ENCODE data around the gene CTXND2. TPM values are rescaled to one million over a fixed set of nuclear protein-coding genes. Genes with fewer than 3 reads are reported as not detected.

Gene CTXND2
- total RNA-seq, 1 experiment from 2014 or later = not detected

- no peak overlapping the region for H3K27ac ChIP-seq (ENCODE audit: low read depth, low read length)
- H2AFZ ChIP-seq (ENCODE audit: low read depth, low read length, poor library complexity, severe bottlenecking) = no peak overlapping the region
- no peaks in the 10 kb centered on the region for H3K27me3 ChIP-seq (ENCODE audit: insufficient read depth, low read length)
- POLR2A ChIA-PET = interaction anchor here (1.1 kb wide), 1 partner anchor 13 kb away, joined by 3 read pairs; no protein-coding TSS in a partner anchor
- no peak overlapping the region for H3K4me2 ChIP-seq (ENCODE audit: low read length)
- no peak overlapping the region for H3K4me3 ChIP-seq (replicated peaks in 1 of 2; ENCODE audit: low read depth in 1 of 2, low read length in 2 of 2)
- no peaks in the 10 kb centered on the region for H3K9me2 ChIP-seq (ENCODE audit: insufficient read depth)
- H4K20me1 ChIP-seq (ENCODE audit: insufficient read depth) = no peaks in the 10 kb centered on the region
- peaks cover 0 to 3% of the 10 kb centered on the region in 2 experiments; a peak in 2 of 4 replicates for H3K4me1 ChIP-seq (ENCODE audit: control insufficient read depth in 1 of 2, insufficient read depth in 2 of 2, low read length in 2 of 2)
- H3K79me2 ChIP-seq (ENCODE audit: insufficient read depth, low read length) = no peaks in the 10 kb centered on the region
- TF ChIP-seq REST (IDR thresholded peaks at IDR 0.05; ENCODE audit: low read depth) (no peak), ZNF274 (IDR thresholded peaks at IDR 0.05; ENCODE audit: low read depth, low read length) (no peak), SP1 (IDR thresholded peaks at IDR 0.05; ENCODE audit: low read depth) (no peak), YY1 (IDR thresholded peaks at IDR 0.05; ENCODE audit: extremely low read depth, insufficient replicate concordance, low read depth, low read length) (no peak), EGR1 (IDR thresholded peaks at IDR 0.05; ENCODE audit: low read depth) (no peak), ZFX (IDR thresholded peaks at IDR 0.05) (no peak), MAX (IDR thresholded peaks at IDR 0.05) (no peak), POLR2A (IDR thresholded peaks at IDR 0.05; ENCODE audit: borderline replicate concordance, extremely low read depth, insufficient read depth, insufficient read length) (no peak), JUND (IDR thresholded peaks at IDR 0.05) (no peak), EZH2 (IDR thresholded peaks at IDR 0.05) (no peak), CBX3 (IDR thresholded peaks at IDR 0.05; ENCODE audit: low read depth) (no peak), ELF1 (IDR thresholded peaks at IDR 0.05; ENCODE audit: borderline replicate concordance, low read depth) (no peak), ATF3 (IDR thresholded peaks at IDR 0.05) (no peak), POLR2AphosphoS5 (IDR thresholded peaks at IDR 0.05; ENCODE audit: low read depth, low read length) (no peak), RAD21 (IDR thresholded peaks at IDR 0.05; ENCODE audit: low read depth) (no peak), FOSL1 (IDR thresholded peaks at IDR 0.05; ENCODE audit: low read depth) (no peak), ZBTB33 (IDR thresholded peaks at IDR 0.05; ENCODE audit: extremely low read depth, insufficient replicate concordance, low read length) (no peak), CTCF (IDR thresholded peaks at IDR 0.05 in 2 of 3, conservative IDR thresholded peaks at IDR 0.05 in 1 of 3; ENCODE audit: borderline replicate concordance in 1 of 3, insufficient read depth in 1 of 3, low read depth in 2 of 3, low read length in 2 of 3) (no peak)
- RAD21 ChIA-PET (ENCODE audit: low non-redundant PET in 1 of 2, low total read pairs in 2 of 2, uncharacterized antibody in 2 of 2, unreplicated experiment in 2 of 2) = no interaction called here
- no peak for DNase-seq (ENCODE audit: low read depth, low spot score)
- H3K36me3 ChIP-seq (ENCODE audit: control insufficient read depth in 1 of 2, insufficient read depth in 2 of 2, low read length in 2 of 2) = no peaks in the 10 kb centered on the region
- CTCF ChIA-PET = no interaction called here
- intact Hi-C loops (cut with micrococcal nuclease) = no loop called here
- no peaks in the 10 kb centered on the region for H3K9me3 ChIP-seq (ENCODE audit: control insufficient read depth in 1 of 2, insufficient read depth in 1 of 2, low read depth in 1 of 2, low read length in 2 of 2)
- H3K9ac ChIP-seq (ENCODE audit: low read length) = no peak overlapping the region
- no peak for ATAC-seq
- no TSS peak for BruUV-seq (replicated peaks)
Measured at GRCh38 chr1:150909585-150910180, 22.7 kb downstream of the CTXND2 start.
